HepG2 (cell line): ENCODE measurements around the gene POLR2H. TPM values are rescaled to one million over a fixed set of nuclear protein-coding genes. Genes with fewer than 3 reads are reported as not detected.

ENCODE experiments used
- ADNP ChIP-seq: sonication (generic); formaldehyde crosslinking; IDR thresholded peaks from 2 replicates; pipeline ENCODE4 v1.4.0; 2020; ENCODE audit warnings: missing genetic modification reagents
- ATAD3A ChIP-seq: sonication (generic); formaldehyde crosslinking; IDR thresholded peaks from 2 replicates; pipeline ENCODE4 v1.4.0; 2020; ENCODE audit warnings: missing genetic modification reagents
- FOXA1 ChIP-seq, 2 experiments: fragments of 450-650 bp in 1 of 2; sonication (generic) in 1 of 2; formaldehyde crosslinking in 1 of 2; IDR thresholded peaks; 2 replicates each; pipeline versions ENCODE4 v1.4.0 to v1.6.1; 2016 to 2020; ENCODE audit warnings: missing genetic modification reagents in 1 of 2
- FOXP1 ChIP-seq, 2 experiments: fragments of 450-650 bp in 1 of 2; IDR thresholded peaks; 2 replicates each; pipeline ENCODE4 v1.6.1; 2017 to 2018; ENCODE audit warnings: antibody characterized with exemption in 1 of 2
- GLI4 ChIP-seq: sonication (generic); formaldehyde crosslinking; IDR thresholded peaks from 2 replicates; pipeline ENCODE4 v1.5.1; 2020; ENCODE audit warnings: missing genetic modification reagents, mild to moderate bottlenecking, moderate library complexity, borderline replicate concordance
- KLF15 ChIP-seq: sonication (generic); formaldehyde crosslinking; IDR thresholded peaks from 2 replicates; pipeline ENCODE4 v1.8.1; 2023; ENCODE audit warnings: borderline replicate concordance, mild to moderate bottlenecking, inconsistent platforms, missing genetic modification reagents, mixed read lengths
- MAFK ChIP-seq, 2 experiments: IDR thresholded peaks in 1 of 2; conservative IDR thresholded peaks in 1 of 2; 2 replicates each; pipeline ENCODE4 v1.6.1; 2011; ENCODE audit warnings: improper control_type of control experiment in 2 of 2, low read length in 2 of 2
- MEIS2 ChIP-seq: sonication (generic); formaldehyde crosslinking; IDR thresholded peaks from 2 replicates; pipeline ENCODE4 v1.9.0; 2021; ENCODE audit warnings: mild to moderate bottlenecking, missing genetic modification reagents
- REPIN1 ChIP-seq: sonication (generic); formaldehyde crosslinking; IDR thresholded peaks from 2 replicates; pipeline ENCODE4 v1.8.0; 2022; ENCODE audit warnings: missing genetic modification reagents, low read depth, mild to moderate bottlenecking, borderline replicate concordance
- SMARCC2 ChIP-seq: fragments of 450-650 bp; IDR thresholded peaks from 2 replicates; pipeline ENCODE4 v1.6.1; 2017; ENCODE audit warnings: antibody characterized with exemption, mild to moderate bottlenecking
- ZNF20 ChIP-seq: sonication (generic); formaldehyde crosslinking; IDR thresholded peaks from 2 replicates; pipeline ENCODE4 v1.4.0; 2020; ENCODE audit warnings: mild to moderate bottlenecking, moderate library complexity, missing genetic modification reagents
- ZNF251 ChIP-seq: sonication (generic); formaldehyde crosslinking; IDR thresholded peaks from 2 replicates; pipeline ENCODE4 v1.9.0; 2021; ENCODE audit warnings: mild to moderate bottlenecking, missing genetic modification reagents
- ZNF501 ChIP-seq: sonication (generic); formaldehyde crosslinking; IDR thresholded peaks from 2 replicates; pipeline ENCODE4 v1.5.1; 2020; ENCODE audit warnings: mild to moderate bottlenecking, moderate library complexity, missing genetic modification reagents
- ZNF572 ChIP-seq: sonication (generic); formaldehyde crosslinking; IDR thresholded peaks from 2 replicates; pipeline ENCODE4 v1.5.1; 2020; ENCODE audit warnings: mild to moderate bottlenecking, missing genetic modification reagents
- polyA plus RNA-seq, 8 experiments: library from polyadenylated mRNA; depleted of rRNA in 3 of 8; stranded (reverse) in 7 of 8; unstranded in 1 of 8; fragments of >200 nt; fragmentation: Illumina TruSeq in 4 of 8; extraction: Trizol in 4 of 8; gene quantifications; 2 replicates each; pipeline versions ENCODE4 v1.2.1 to v1.2.3, GENCODE V29; 2011 to 2016; ENCODE audit warnings: low read depth in 4 of 8, missing spikeins in 1 of 8, mixed read lengths in 1 of 8; ENCODE audit not compliant: insufficient read depth in 1 of 8
- total RNA-seq, 5 experiments: library from RNA; depleted of rRNA; stranded (reverse); fragments of >200 nt; fragmentation: Illumina TruSeq; extraction: Trizol; gene quantifications; 2 replicates each; pipeline ENCODE4 v1.2.3, GENCODE V29; 2016; ENCODE audit warnings: low read depth in 1 of 5
- TF ChIP-seq, protein P1 (sequence below): sonication (generic); formaldehyde crosslinking; IDR thresholded peaks from 2 replicates; pipeline ENCODE4 v1.9.0; 2021; ENCODE audit warnings: missing genetic modification reagents, borderline replicate concordance
- TF ChIP-seq, protein P2 (sequence below): sonication (generic); formaldehyde crosslinking; IDR thresholded peaks from 2 replicates; pipeline ENCODE4 v1.9.0; 2021; ENCODE audit warnings: missing genetic modification reagents, mild to moderate bottlenecking, borderline replicate concordance
- TF ChIP-seq, protein P3 (sequence below): sonication (generic); formaldehyde crosslinking; conservative IDR thresholded peaks from 2 replicates; pipeline ENCODE4 v1.8.0; 2022; ENCODE audit warnings: missing genetic modification reagents
- TF ChIP-seq, protein P4 (sequence below): IDR thresholded peaks from 2 replicates; pipeline ENCODE4 v1.6.1; 2012; ENCODE audit warnings: low read depth, low read length, improper control_type of control experiment
- TF ChIP-seq, protein P5 (sequence below): sonication (generic); formaldehyde crosslinking; IDR thresholded peaks from 2 replicates; pipeline ENCODE4 v1.4.0; 2020; ENCODE audit warnings: missing genetic modification reagents, borderline replicate concordance
- TF ChIP-seq, protein P6 (sequence below): sonication (generic); formaldehyde crosslinking; IDR thresholded peaks from 2 replicates; pipeline ENCODE4 v1.4.0; 2020; ENCODE audit warnings: mild to moderate bottlenecking, missing genetic modification reagents

Gene POLR2H
- total and polyA plus RNA-seq, 2 of the 13 experiments (the other 11 are each of a cell fraction or from before 2014, with no cell fraction given) = 118 to 194 TPM

DNA sequence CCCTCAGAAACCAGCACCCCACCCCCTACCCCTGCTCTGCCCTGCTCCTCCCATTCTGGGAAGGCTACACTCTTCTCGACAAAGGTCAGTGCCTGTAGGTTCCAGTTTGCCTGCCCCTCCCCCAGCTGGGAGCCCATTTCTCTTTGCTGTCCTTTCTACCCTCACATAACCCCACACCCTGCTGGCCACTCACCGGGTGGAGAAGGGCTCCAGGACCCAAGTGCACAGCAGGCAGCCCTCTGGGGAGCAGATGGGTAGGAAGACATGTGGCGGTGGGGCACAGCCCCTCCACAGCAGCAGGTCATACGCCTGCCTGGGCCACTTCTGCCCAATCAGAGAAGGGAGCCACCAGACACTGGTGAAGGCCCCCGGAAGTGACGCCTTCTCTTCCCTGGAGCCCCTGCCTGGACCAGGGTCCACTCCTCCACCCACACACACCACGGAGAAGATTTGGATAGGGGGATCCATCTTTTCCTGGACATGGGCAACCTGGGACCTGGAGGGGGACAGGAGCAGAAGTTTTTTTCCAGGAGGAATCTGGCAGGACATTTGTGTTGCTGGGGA lies 16.5 kb downstream of the POLR2H start, which contains the start of gene THPO (continued):
- TF ChIP-seq SMARCC2 (no peak), ATAD3A (no peak), ZNF572 (CRISPR knock-in tag) (no peak; the same call in 1 of the 2 replicates), ZNF501 (CRISPR knock-in tag) (peak; percentile 87), MAFK (conservative IDR thresholded peaks at IDR 0.05 in 1 of 2, IDR thresholded peaks at IDR 0.05 in 1 of 2; ENCODE audit: low read length in 2 of 2) (no peak), GLI4 (CRISPR knock-in tag) (no peak), ZNF20 (CRISPR knock-in tag) (no peak), ZNF251 (no peak), MEIS2 (CRISPR knock-in tag) (0 out of 2 replicates have a peak, but pooled peaks have one; percentile 42), FOXA1 (IDR thresholded peaks at IDR 0.05) (no peak), FOXA1 (CRISPR knock-in tag; IDR thresholded peaks at IDR 0.05) (no peak), REPIN1 (CRISPR knock-in tag) (peak; percentile 87), ADNP (CRISPR knock-in tag) (no peak), FOXP1 (IDR thresholded peaks at IDR 0.05) (no peak), FOXP1 (CRISPR knock-in tag; IDR thresholded peaks at IDR 0.05) (no peak), KLF15 (CRISPR knock-in tag) (peak; percentile 51; the same call in 1 of the 2 replicates)
- TF ChIP-seq, protein P1, sequence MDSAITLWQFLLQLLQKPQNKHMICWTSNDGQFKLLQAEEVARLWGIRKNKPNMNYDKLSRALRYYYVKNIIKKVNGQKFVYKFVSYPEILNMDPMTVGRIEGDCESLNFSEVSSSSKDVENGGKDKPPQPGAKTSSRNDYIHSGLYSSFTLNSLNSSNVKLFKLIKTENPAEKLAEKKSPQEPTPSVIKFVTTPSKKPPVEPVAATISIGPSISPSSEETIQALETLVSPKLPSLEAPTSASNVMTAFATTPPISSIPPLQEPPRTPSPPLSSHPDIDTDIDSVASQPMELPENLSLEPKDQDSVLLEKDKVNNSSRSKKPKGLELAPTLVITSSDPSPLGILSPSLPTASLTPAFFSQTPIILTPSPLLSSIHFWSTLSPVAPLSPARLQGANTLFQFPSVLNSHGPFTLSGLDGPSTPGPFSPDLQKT (CRISPR knock-in tag) = no peak
- TF ChIP-seq, protein P2, sequence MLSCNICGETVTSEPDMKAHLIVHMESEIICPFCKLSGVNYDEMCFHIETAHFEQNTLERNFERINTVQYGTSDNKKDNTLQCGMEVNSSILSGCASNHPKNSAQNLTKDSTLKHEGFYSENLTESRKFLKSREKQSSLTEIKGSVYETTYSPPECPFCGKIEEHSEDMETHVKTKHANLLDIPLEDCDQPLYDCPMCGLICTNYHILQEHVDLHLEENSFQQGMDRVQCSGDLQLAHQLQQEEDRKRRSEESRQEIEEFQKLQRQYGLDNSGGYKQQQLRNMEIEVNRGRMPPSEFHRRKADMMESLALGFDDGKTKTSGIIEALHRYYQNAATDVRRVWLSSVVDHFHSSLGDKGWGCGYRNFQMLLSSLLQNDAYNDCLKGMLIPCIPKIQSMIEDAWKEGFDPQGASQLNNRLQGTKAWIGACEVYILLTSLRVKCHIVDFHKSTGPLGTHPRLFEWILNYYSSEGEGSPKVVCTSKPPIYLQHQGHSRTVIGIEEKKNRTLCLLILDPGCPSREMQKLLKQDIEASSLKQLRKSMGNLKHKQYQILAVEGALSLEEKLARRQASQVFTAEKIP (CRISPR knock-in tag) = no peak
- TF ChIP-seq, protein P3, sequence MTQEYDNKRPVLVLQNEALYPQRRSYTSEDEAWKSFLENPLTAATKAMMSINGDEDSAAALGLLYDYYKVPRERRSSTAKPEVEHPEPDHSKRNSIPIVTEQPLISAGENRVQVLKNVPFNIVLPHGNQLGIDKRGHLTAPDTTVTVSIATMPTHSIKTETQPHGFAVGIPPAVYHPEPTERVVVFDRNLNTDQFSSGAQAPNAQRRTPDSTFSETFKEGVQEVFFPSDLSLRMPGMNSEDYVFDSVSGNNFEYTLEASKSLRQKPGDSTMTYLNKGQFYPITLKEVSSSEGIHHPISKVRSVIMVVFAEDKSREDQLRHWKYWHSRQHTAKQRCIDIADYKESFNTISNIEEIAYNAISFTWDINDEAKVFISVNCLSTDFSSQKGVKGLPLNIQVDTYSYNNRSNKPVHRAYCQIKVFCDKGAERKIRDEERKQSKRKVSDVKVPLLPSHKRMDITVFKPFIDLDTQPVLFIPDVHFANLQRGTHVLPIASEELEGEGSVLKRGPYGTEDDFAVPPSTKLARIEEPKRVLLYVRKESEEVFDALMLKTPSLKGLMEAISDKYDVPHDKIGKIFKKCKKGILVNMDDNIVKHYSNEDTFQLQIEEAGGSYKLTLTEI (CRISPR knock-in tag) = no peak
- TF ChIP-seq, protein P4, sequence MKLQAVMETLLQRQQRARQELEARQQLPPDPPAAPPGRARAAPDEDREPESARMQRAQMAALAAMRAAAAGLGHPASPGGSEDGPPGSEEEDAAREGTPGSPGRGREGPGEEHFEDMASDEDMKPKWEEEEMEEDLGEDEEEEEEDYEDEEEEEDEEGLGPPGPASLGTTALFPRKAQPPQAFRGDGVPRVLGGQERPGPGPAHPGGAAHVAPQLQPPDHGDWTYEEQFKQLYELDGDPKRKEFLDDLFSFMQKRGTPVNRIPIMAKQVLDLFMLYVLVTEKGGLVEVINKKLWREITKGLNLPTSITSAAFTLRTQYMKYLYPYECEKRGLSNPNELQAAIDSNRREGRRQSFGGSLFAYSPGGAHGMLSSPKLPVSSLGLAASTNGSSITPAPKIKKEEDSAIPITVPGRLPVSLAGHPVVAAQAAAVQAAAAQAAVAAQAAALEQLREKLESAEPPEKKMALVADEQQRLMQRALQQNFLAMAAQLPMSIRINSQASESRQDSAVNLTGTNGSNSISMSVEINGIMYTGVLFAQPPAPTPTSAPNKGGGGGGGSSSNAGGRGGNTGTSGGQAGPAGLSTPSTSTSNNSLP = no peak
- TF ChIP-seq, protein P5, sequence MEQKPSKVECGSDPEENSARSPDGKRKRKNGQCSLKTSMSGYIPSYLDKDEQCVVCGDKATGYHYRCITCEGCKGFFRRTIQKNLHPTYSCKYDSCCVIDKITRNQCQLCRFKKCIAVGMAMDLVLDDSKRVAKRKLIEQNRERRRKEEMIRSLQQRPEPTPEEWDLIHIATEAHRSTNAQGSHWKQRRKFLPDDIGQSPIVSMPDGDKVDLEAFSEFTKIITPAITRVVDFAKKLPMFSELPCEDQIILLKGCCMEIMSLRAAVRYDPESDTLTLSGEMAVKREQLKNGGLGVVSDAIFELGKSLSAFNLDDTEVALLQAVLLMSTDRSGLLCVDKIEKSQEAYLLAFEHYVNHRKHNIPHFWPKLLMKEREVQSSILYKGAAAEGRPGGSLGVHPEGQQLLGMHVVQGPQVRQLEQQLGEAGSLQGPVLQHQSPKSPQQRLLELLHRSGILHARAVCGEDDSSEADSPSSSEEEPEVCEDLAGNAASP = peak; percentile 71; the same call in 1 of the 2 replicates
- TF ChIP-seq, protein P6, sequence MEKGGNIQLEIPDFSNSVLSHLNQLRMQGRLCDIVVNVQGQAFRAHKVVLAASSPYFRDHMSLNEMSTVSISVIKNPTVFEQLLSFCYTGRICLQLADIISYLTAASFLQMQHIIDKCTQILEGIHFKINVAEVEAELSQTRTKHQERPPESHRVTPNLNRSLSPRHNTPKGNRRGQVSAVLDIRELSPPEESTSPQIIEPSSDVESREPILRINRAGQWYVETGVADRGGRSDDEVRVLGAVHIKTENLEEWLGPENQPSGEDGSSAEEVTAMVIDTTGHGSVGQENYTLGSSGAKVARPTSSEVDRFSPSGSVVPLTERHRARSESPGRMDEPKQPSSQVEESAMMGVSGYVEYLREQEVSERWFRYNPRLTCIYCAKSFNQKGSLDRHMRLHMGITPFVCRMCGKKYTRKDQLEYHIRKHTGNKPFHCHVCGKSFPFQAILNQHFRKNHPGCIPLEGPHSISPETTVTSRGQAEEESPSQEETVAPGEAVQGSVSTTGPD (CRISPR knock-in tag) = no peak
